GM12892 (cell line): ENCODE data around the gene ARHGEF25.
"Not testable (repeated sequence)": the region's sequence is repeated elsewhere in the genome, so short reads cannot be mapped to it uniquely, and the experiment has no call there.

Experiments used
- DNase-seq: peaks from one replicate; pipeline ENCODE4 v3.0.0; 2011; ENCODE audit not compliant: insufficient read length
- FAIRE-seq: peaks from 2 replicates; lab custom pipeline; 2011; peaks lifted over from hg19 to GRCh38; lab: Jason Lieb, UNC
- POLR2A ChIP-seq: IDR thresholded peaks from 2 replicates; pipeline ENCODE4 v1.6.1; 2011; ENCODE audit warnings: low read depth, low read length, control low read depth
- POLR2AphosphoS5 ChIP-seq: IDR thresholded peaks from 2 replicates; pipeline ENCODE4 v1.6.1; 2011; ENCODE audit warnings: low read depth, low read length, control low read depth
- TAF1 ChIP-seq: IDR thresholded peaks from 2 replicates; pipeline ENCODE4 v1.6.1; 2011; ENCODE audit warnings: low read depth, mild to moderate bottlenecking, control low read depth, low read length, borderline replicate concordance

ARHGEF25 gene

DNA sequence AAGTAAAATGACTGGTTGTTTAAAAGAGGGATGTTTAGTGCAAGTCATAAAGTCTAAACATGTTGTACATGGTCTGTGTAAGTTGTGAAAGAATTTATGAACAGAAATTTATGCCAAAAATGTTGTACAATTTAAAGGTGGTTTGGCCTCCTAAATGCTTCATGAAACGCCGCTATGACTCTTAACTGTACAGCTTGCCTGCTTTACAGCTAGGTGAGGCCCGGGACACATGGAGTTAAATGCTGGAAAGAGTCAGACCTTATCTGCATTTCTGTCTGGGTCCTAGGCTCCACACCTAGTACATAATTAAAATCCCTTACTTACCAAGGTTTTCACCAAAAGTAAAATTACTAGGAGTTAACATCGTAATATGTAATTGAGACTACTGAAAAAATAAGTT is 50.1 kb downstream of the ARHGEF25 start:
- FAIRE-seq (no peak), DNase-seq (no peak)
- no peak for TF ChIP-seq TAF1
- no peak for TF ChIP-seq POLR2A
- no peak for TF ChIP-seq POLR2AphosphoS5

DNA sequence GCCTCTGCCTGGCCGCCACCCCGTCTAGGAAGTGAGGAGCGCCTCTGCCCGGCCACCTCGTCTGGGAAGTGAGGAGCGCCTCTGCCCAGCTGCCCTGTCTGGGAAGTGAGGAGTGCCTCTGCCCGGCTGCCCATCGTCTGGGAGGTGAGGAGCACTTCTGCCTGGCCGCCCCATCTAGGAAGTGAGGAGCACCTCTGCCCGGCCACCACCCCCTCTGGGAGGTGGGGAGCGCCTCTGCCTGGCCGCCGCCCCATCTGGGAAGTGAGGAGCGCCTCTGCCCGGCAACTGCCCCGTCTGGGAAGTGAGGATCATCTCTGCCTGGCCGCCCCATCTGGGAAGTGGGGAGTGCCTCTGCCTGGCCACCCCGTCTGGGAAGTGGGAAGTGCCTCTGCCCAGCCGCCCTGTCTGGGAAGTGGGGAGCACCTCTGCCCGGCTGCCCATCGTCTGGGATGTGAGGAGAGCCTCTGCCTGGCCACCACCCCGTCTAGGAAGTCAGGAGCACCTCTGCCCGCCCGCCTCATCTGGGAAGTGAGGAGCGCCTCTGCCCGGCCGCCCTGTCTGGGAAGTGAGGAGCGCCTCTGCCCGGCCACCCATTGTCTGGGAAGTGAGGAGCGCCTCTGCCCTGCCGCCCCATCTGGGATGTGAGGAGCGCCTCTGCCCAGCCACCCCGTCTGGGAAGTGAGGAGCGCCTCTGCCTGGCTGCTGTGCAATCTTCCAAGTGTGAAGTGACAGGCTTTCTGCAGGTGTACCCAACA is 54.0 kb downstream of the ARHGEF25 start:
- not testable (repeated sequence) for FAIRE-seq, DNase-seq
